ENCODE measurements around the gene LAMA5.

The LAMA5 gene

DNA sequence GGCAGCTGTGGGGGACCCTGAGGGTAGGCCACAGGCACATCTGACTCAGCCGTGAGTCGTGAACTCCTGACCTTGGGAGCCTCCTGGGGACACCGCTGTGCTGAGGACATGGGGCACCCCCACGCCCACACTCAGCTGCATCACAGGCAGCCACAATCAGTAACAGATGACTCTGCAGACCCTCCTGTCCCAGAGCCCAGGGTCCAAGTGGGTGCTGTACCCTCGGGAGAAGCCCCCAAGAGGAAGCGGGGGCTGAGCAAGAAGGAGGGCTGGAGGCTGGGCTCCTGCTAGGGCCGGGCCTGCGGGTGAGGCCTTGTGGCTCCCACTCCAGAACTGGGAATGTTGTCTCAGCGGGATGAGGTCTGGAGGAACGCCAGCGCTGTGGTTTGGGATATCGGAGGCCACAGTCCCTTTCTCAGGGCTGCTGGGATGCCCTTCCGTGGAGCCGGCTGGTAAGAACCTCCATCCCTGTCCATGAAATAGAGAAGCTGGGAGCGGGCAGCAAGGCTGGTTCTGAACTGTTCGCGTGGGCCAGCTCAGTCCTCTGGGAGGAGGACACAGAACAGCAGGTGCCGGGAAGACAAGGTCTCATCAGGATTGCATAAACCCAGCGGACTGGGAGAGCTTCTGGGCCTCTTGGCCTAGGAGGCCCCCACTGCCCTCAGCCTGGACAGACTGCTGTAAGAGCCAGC, 3.1 kb upstream of the LAMA5 start:
- no peak for DNase-seq

GRCh38 chr20:62369815-62370114, 2.7 kb upstream of the LAMA5 start:
- DNase-seq = no peak

- DNase-seq = no peak
Measured at GRCh38 chr20:62368976-62369814, 2.1 kb upstream of the LAMA5 start.

DNA sequence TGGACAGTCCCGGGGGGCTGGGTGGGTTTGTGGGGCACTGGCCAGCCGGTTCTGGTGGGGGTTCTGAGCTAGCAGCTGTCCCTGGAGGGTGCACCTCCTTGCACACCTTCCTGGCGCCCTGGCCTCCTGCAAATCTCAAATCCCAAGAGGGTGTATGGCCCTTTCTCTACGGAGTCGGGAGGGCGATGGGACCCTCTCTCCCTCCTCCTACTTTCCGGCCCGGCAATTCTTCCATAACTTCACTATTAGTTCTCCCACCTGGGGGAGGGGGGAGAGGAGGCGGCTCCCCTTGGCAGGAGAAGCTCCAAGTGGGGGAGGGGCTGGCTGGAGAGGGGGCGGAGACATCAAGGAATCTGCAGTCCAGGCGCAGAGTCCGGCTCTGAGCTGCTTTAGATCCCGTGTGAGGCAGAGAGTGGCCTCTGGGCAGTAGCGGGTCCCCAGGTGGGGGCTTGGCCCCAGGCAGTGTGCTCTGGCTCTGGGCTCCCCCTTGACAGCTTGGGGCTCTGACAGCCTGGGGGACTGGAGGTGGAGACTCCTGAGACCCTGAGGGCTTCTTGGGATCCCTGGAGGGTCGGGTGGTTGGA, 1.4 kb upstream of the LAMA5 start:
- DNase-seq = no peak

GRCh38 chr20:62367633-62368391, 700 bp upstream of the LAMA5 start:
- peak; percentile 14 for DNase-seq

DNA sequence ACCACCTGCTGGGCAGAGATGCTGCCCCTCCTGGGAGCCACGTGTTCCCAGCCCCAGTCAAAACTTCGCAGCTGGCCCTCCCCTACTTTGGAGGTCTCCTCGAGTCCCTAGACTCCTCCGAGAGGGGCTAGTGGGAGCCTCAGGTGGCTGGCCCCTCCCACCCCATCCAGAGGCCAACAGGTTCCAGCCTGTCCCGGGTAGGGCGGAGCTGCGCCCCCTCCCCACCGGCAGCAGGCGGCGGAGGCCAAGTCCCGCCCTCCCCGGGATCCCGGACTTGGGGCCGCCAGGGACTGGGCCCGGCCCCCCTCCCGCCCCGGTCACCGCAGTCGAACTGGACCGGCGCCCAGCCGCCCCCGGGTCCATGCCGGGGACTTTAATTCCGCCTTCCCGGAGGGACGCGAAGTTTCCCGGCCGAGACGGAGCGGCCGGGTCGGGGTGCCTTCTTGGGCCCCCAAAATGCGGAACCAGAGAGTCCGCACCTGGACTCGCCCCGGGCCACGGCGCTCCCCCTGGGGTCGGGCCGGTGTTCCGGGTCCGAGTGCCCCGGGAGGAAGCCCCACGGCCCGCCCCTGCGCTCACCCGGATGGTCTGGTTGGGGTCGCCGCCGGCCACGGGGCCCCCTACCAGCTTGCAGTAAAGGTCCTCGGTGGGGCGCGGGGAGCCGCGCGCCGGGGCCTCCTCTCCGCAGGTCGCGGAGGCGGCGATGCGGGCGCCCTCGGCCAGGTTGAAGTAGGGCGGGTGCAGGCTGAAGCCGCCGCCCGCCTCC, 559 bp downstream of the LAMA5 start:
- DNase-seq = no peak

DNA sequence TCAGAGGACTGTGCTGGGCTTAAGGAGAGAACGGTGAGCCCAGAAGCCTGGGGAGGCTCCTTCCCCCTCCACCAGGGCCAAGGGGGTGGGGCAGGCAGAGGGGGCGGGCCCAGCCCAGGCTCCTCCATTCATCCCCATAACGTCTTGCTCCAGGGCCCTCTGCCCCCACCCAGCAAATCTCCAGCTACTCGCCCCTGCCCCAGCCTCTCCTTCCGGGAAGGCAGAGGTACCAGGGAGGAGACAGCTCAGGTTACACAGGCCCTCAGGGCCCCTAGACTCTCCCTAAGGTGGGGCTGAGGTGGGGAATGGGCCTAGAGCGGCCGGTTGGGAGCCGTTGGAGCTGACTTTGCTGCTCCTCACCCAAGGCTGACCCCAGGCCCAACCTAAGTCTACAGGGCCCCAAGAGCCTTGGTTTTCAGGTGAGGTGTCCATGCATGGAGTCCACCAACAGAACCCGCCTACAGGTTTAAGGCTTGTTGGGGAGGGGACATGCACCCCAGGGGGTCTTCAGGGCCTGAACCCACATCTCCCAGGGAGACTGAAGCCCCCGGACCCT, 1.2 kb downstream of the LAMA5 start:
- DNase-seq = no peak

- DNase-seq = no peak
Measured at GRCh38 chr20:62364911-62365736, 2.0 kb downstream of the LAMA5 start.

DNA sequence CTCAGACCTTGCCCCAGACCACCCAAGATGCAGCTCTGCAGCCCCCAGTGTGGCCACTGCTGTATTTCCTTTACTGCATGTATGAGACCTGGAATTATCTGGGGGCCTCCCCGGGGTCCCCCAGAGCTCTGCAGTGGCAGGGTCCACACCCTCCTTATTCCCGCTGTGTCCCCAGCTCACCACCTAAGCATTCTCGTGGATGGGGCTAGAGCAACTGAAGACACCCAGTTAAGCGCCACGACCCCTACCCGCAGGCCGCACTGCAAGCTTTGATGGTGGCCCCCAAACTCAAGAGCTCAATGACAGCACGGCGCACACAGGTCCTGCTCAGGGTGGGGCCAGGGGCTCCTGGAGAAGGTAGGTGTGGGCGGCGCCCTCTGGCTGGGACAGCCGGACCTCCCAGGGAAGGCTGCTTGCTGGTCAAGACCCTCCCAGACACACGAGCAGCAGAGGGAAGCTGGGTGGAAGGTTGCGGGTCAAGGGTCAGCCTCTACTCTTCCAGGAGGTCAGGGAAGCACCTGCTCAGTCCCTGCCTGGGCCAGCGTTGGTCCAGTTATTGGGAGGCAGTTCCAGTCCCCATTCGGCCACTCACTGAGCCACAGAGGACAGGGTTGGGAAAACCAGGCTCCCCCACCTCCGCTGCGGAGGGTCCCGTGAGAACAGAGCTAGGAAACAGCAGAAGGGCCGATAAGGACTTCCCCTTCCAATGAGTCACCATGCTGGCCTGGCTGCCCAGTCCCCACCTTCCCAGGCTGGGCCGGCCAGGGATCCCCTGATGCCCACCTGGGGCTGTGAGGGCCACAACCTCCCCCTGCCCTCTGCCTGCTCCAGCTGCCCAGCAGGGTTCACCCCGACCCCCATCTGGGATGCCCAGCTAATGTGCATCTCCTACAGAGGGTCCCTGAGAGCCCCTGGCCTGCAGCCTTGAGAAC, 2.9 kb downstream of the LAMA5 start:
- DNase-seq = no peak

DNA sequence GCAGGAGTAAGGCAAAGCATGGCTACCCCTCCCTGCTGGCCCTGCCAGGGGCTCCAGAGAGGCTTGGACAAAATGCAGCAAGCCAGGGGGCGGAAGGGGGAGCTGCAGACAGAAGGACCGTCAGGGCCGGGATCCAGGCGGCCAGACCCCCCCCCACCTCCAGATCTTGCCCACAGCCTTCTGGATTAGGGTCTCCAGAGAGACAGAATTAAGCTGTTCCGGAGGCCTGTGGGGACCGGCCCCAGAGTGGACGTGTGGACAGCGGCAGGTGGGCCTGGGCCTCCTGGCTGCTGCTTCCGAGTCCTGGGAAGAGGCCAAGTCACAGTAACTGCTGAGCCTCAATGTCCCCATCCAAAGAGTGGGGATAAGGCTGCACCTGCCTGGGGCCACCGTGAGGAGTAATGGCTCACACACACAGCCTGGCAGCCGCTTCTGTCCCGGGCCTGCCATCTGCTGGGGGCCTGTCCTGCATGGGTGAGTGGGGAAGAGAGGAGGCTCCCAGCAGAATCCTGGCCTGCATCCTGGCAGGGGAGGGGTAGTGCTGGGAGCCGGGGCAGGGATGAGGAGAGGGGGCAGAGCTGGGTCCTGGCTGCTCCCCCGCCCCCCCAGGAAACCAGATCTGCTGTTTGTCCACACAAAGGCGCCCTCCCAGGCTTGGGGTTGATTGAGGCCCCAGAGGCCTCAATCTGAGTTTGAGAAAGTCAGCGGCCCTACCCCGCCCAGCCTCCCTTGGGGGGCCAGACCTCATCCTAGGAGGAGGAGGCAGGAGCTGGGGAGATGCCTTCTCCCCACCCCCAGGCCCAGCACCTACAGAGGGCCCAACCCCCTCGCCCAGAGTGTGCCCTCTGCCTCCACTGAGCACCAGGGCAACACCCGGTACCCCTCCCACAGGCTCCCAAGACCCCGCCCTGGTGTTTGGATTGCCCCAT, 3.9 kb downstream of the LAMA5 start:
- no peak for DNase-seq

DNA sequence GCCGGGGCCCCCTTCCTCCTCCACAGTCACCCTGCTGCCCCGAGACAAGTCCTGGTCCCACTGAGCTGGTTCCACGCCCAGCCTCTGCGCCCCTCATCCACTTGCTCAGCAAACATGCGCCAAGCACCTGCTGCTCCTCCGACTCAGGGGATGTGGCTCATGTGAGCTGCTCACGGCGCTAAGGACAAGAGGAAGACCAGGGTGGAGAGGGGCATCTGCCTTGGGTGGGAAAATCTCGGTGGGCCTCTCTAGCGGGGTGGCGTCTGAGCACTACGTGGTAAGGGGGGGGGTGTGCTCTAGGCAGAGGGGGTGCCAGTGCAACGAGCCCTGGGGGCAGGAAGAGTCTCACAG, 4.5 kb downstream of the LAMA5 start:
- no peak for DNase-seq

DNA sequence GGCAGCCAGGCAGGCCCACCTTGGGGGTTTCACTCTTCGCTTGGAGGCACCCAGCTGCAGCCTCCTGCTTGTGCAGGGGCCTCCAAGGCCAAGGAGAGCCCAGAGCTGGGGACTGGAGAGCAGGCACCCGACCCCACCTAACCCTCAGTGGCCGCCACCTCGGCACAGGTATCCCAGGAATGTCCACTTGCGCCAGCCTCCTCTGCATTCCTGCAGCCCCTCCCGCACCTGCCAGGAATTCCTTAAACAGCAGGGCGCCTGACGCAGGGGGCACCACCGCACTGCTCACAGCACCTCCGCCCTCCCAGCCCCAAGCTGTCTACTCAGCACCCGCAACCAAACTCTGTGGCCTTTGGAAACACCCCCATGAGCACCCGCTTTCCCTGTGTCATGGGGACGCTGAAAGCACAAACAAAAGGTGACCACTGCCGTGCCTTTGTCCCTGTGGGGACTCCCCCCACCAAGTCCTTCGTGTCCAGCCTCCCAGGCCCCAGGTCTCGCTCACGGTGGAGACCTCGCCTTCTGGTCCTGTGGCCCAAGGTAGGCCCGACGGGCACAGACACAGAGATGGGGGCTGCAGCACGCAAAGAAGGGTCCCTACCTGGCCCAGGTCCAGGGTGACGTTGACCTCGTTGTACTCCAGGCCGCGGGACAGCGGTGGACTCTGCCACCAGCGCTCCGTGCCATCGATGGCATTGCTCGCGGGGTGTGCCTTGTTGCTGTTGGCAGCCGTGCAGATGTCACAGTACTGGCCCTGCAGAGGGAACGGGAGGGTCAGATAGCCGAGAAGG, 5.1 kb downstream of the LAMA5 start:
- DNase-seq = no peak

- no peak for DNase-seq
Measured at GRCh38 chr20:62360854-62361798, 6.0 kb downstream of the LAMA5 start.

DNA sequence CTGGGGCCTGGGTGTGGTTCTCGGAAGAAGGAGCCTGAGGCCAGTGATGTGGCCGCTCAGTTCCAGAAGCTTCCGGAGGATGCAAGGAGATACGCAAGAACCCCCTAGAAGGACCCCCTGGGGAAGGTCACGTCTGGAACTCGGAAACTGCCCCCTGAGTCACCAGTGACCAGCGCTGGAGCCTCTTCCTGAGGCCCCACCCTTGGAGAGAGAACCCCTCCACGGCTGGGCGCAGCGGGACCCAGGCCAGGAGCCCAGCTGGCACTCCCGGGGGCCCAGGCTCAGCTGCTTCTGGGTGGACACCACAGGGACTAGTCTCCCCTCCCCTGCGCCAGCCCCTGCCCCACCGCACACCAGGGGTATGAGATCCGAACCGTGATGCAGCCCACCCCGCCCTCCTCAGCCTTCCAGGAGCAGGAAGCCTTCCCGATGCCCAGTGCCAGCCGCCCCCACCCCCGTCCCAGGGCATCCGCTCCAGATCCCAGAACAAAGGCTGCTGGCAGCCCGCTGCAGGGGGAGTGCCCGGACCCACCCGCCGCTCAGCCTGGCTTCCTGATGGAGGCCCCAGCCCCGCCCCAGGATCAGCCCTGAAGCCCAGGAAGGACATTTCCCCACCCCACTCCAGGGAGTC, 7.5 kb downstream of the LAMA5 start:
- DNase-seq = no peak

- DNase-seq = no peak
Measured at GRCh38 chr20:62359043-62359490, 8.0 kb downstream of the LAMA5 start.

All from CD4-positive, alpha-beta T cell treated with Interleukin-6 for 4 hours (primary cell).